ENCODE results near the gene PMPCB.

- no peak for TF ChIP-seq ZNF274 (IDR thresholded peaks at IDR 0.05; ENCODE audit: low read depth, low read length)
- no peak for TF ChIP-seq YY1 (IDR thresholded peaks at IDR 0.05; ENCODE audit: insufficient read depth, insufficient read length)
- no peak for TF ChIP-seq SUZ12 (IDR thresholded peaks at IDR 0.05; ENCODE audit: extremely low read depth, insufficient read depth, insufficient read length)
Observed at GRCh38 chr7:103325744-103326143, 28.5 kb downstream of the PMPCB start.
